DND-41 (cell line): ENCODE data around the gene PRPF38B.
"Not testable (repeated sequence)": the region's sequence is repeated elsewhere in the genome, so short reads cannot be mapped to it uniquely, and the experiment has no call there.

Experiments used
- ATAC-seq: fragments of 200-7000 bp; cut with Tn5 transposase; 3 replicates; pipeline ENCODE4 v1.9.1; 2021; ENCODE audit warnings: low read depth; ENCODE audit not compliant: insufficient read depth
- DNase-seq: peaks from one replicate; pipeline ENCODE4 v3.0.0-alpha.2; 2020
- H2AFZ ChIP-seq: 2 replicates; pipeline ENCODE4 v1.6.0; 2012; ENCODE audit warnings: low read depth, low read length
- H3K27ac ChIP-seq: 2 replicates; pipeline ENCODE4 v1.5.1; 2012; ENCODE audit warnings: low read length, inconsistent platforms
- H3K27me3 ChIP-seq: fragments of 200-600 bp; sonication (generic); 2 replicates; pipeline ENCODE4 v1.6.0; 2012; ENCODE audit warnings: low read length, mild to moderate bottlenecking, inconsistent platforms; ENCODE audit not compliant: insufficient read depth, poor library complexity
- H3K36me3 ChIP-seq: 2 replicates; pipeline ENCODE4 v1.5.1; 2012; ENCODE audit warnings: low read length, inconsistent platforms; ENCODE audit not compliant: insufficient read depth
- H3K4me1 ChIP-seq: 2 replicates; pipeline ENCODE4 v1.5.1; 2012; ENCODE audit warnings: mild to moderate bottlenecking, low read length; ENCODE audit not compliant: insufficient read depth
- H3K4me2 ChIP-seq: 2 replicates; pipeline ENCODE4 v1.6.0; 2012; ENCODE audit warnings: mild to moderate bottlenecking, moderate library complexity, low read length, inconsistent platforms; ENCODE audit not compliant: insufficient read depth
- H3K4me3 ChIP-seq, 2 experiments: fragments of 200-600 bp in 1 of 2; shearing (Covaris generic) in 1 of 2; 2 replicates each; pipeline ENCODE4 v1.5.1; 2012 to 2016; ENCODE audit warnings: inconsistent platforms in 2 of 2, low read length in 2 of 2, mild to moderate bottlenecking in 2 of 2, low read depth in 1 of 2, moderate library complexity in 1 of 2
- H3K79me2 ChIP-seq: 2 replicates; pipeline ENCODE4 v1.6.0; 2012; ENCODE audit warnings: low read length, inconsistent platforms; ENCODE audit not compliant: insufficient read depth
- H3K9ac ChIP-seq: 2 replicates; pipeline ENCODE4 v1.6.0; 2012; ENCODE audit warnings: low read depth, mild to moderate bottlenecking, inconsistent platforms, low read length, moderate library complexity
- H3K9me3 ChIP-seq: 2 replicates; pipeline ENCODE4 v1.5.1; 2012; ENCODE audit warnings: low read length, moderate library complexity, mild to moderate bottlenecking, inconsistent platforms; ENCODE audit not compliant: insufficient read depth, severe bottlenecking
- H4K20me1 ChIP-seq: 2 replicates; pipeline ENCODE4 v1.6.0; 2012; ENCODE audit warnings: low read length; ENCODE audit not compliant: insufficient read depth
- EZH2 ChIP-seq: IDR thresholded peaks from 3 replicates; pipeline ENCODE4 v1.6.1; 2012; ENCODE audit warnings: borderline replicate concordance, low read depth, mild to moderate bottlenecking, moderate library complexity, low read length, inconsistent platforms; ENCODE audit not compliant: severe bottlenecking
- TF ChIP-seq, protein P1 (sequence below): IDR thresholded peaks from 2 replicates; pipeline ENCODE4 v1.5.1; 2012; ENCODE audit warnings: borderline replicate concordance, low read length, moderate library complexity, mild to moderate bottlenecking; ENCODE audit not compliant: poor library complexity, severe bottlenecking; ENCODE audit errors: extremely low read depth

The PRPF38B gene

DNA sequence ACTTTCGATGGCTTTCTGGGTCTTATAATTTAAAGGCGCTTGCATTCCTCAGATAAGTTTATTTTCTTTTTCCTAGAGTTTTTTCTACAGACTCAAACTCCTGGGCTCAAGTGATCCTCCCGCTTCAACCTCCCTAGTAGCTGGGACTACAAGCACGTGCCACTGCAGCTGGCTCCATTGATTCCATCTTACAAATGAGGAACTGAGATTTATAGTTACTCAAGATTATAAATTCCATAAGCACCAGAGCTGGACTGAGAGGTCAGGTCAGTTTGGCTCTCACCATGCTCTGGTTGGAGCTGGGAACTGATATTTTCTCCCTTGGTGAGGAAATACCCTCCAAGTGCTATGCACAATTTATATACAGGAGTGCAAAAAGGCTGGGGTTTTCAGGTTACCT lies 13.4 kb upstream of the PRPF38B start:
- ATAC-seq = no peak

DNA sequence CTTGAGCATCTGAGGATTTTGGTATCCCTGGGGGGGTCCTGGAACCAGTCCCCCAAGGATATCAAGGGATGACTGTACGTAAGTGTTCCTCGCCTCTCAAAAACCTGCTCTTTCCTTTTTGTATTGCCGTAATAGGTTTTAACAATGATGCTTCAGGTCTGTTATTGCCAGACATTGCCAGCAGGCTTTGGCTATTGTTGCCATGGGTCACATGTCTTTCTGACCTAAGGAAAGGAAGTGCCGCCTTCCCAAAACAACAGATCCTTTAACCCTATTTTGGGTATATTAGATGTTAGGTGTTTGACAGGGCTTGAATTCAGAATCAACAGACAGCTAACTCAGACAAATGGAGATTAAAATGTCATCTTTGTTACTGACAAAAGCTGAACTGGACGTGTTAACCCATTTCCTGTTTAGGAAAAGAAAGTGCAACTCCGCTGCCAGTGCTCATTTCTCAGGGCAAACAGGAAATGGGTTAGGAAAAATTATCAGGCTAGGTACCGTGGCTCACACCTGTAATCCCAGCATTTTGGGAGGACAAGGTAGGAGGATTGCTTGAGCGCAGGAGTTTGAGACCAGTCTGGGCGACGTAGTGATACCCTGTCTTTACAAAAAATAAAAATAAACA lies 12.4 kb upstream of the PRPF38B start:
- Histone ChIP-seq H3K4me1 (no peaks in the 10 kb centered on the region; the same call in 1 of the 2 replicates), H4K20me1 (no peaks in the 10 kb centered on the region), H3K36me3 (no peaks in the 10 kb centered on the region), H3K27me3 (peaks cover 4% of the 10 kb centered on the region), H2AFZ (no peak overlapping the region; the same call in 1 of the 2 replicates), H3K4me2 (no peak overlapping the region), H3K4me3 (no peak overlapping the region), H3K9ac (no peak overlapping the region), H3K27ac (no peak overlapping the region), H3K9me3 (no peaks in the 10 kb centered on the region), H3K79me2 (no peaks in the 10 kb centered on the region)
- TF ChIP-seq, protein P1, sequence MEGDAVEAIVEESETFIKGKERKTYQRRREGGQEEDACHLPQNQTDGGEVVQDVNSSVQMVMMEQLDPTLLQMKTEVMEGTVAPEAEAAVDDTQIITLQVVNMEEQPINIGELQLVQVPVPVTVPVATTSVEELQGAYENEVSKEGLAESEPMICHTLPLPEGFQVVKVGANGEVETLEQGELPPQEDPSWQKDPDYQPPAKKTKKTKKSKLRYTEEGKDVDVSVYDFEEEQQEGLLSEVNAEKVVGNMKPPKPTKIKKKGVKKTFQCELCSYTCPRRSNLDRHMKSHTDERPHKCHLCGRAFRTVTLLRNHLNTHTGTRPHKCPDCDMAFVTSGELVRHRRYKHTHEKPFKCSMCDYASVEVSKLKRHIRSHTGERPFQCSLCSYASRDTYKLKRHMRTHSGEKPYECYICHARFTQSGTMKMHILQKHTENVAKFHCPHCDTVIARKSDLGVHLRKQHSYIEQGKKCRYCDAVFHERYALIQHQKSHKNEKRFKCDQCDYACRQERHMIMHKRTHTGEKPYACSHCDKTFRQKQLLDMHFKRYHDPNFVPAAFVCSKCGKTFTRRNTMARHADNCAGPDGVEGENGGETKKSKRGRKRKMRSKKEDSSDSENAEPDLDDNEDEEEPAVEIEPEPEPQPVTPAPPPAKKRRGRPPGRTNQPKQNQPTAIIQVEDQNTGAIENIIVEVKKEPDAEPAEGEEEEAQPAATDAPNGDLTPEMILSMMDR = no peak
- TF ChIP-seq EZH2 = no peak
- no peak for ATAC-seq
- no peak for DNase-seq

More for the DNA sequence above, 13.4 kb upstream of the PRPF38B start:
- Histone ChIP-seq H3K4me2 (no peak overlapping the region), H3K4me3 (no peak overlapping the region), H2AFZ (no peak overlapping the region), H3K27ac (no peak overlapping the region), H3K79me2 (no peaks in the 10 kb centered on the region), H4K20me1 (no peaks in the 10 kb centered on the region), H3K27me3 (peaks cover 4% of the 10 kb centered on the region), H3K9ac (no peak overlapping the region), H3K9me3 (no peaks in the 10 kb centered on the region), H3K4me1 (no peaks in the 10 kb centered on the region; the same call in 1 of the 2 replicates), H3K36me3 (no peaks in the 10 kb centered on the region)
- no peak for DNase-seq
- TF ChIP-seq EZH2 = no peak
- TF ChIP-seq, protein P1 = no peak

DNA sequence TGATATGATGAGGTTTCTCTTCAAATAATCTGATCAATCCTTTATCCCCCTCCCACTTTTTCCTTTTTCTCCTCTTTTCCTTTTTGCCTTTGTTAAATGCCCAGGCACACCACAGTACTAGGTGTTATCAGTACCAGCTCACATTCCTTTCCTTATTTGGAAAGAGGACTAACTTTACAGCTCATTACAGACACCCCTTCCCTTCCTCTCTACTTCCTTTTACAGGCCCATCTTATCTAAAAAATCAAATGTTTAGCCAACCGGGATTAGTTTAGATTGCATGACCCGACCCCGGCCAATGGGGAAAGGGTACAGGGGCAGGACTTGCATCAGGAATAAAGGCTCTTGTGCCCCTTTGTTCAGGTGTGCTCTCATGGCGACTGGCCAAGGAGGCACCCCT lies 10.4 kb upstream of the PRPF38B start:
- not testable (repeated sequence) for H3K4me2 ChIP-seq, H3K27ac ChIP-seq, ATAC-seq, H3K9ac ChIP-seq, H3K4me3 ChIP-seq, H3K4me1 ChIP-seq, H3K36me3 ChIP-seq, H4K20me1 ChIP-seq, H3K79me2 ChIP-seq, H2AFZ ChIP-seq, DNase-seq, H3K27me3 ChIP-seq, H3K9me3 ChIP-seq

DNA sequence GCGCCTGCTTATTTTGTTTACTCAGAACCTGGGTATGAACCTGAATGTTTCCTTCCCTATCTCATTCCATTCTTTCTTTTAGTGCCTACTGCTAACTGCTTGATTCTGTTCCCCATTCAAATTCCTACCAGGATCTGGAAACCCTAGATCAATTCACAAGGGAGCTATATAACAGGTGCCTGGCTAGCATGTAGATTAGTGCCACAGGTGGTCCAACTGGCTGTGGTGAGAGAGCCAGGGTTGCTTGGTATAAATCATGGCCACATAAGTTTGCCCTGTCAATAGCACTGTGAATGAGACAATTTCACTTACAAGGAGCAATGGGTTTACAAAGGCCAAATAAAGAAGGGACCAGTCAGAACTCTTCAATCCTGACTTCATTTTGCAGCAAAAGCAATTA lies 6.6 kb upstream of the PRPF38B start:
- no peak overlapping the region for H3K4me2 ChIP-seq
- no peak overlapping the region for H3K9ac ChIP-seq
- no peak for ATAC-seq
- H3K4me3 ChIP-seq = no peak overlapping the region
- TF ChIP-seq EZH2 = no peak
- TF ChIP-seq, protein P1 = no peak
- DNase-seq = no peak
- no peak overlapping the region for H2AFZ ChIP-seq
- no peaks in the 10 kb centered on the region for H3K9me3 ChIP-seq
- H3K4me1 ChIP-seq = peaks cover 1% of the 10 kb centered on the region; the same call in 1 of the 2 replicates
- no peaks in the 10 kb centered on the region for H3K36me3 ChIP-seq
- no peak overlapping the region for H3K27ac ChIP-seq
- H3K79me2 ChIP-seq = no peaks in the 10 kb centered on the region
- no peaks in the 10 kb centered on the region for H4K20me1 ChIP-seq
- H3K27me3 ChIP-seq = no peaks in the 10 kb centered on the region
